ENCODE measurements around the gene GNAQ.

GRCh38 chr9:77943057-77943456 is 88.6 kb downstream of the GNAQ start:
- TF ChIP-seq CTCF (IDR thresholded peaks at IDR 0.05): no peak
- no peak for TF ChIP-seq POLR2A (IDR thresholded peaks at IDR 0.05)

All from body of pancreas (tissue), 4 donors.